Mesothelial cell of epicardium (in vitro differentiated cells): ENCODE data around the gene CCDC91. TPM values are rescaled to one million over a fixed set of nuclear protein-coding genes. Genes with fewer than 3 reads are reported as not detected.

ENCODE experiments used
- DNase-seq, 2 experiments: peaks; one replicate each; pipeline ENCODE4 v3.0.0; 2021; ENCODE audit warnings: low spot score in 2 of 2; ENCODE audit not compliant: unreplicated experiment in 2 of 2
- H3K27ac Mint-ChIP-seq: 2 replicates; pipeline ENCODE4 v1.8.0; 2021; ENCODE audit warnings: mixed read lengths
- H3K27me3 Mint-ChIP-seq: 2 replicates; pipeline ENCODE4 v1.8.0; 2021; ENCODE audit warnings: low read depth, mixed read lengths
- H3K36me3 Mint-ChIP-seq: 2 replicates; pipeline ENCODE4 v1.8.0; 2021; ENCODE audit warnings: mixed read lengths
- H3K4me1 Mint-ChIP-seq: 2 replicates; pipeline ENCODE4 v1.8.0; 2021; ENCODE audit warnings: mixed read lengths
- H3K4me3 Mint-ChIP-seq: 2 replicates; pipeline ENCODE4 v1.8.0; 2021; ENCODE audit warnings: mild to moderate bottlenecking, moderate library complexity, mixed read lengths
- H3K9me3 Mint-ChIP-seq: 2 replicates; pipeline ENCODE4 v1.8.0; 2021; ENCODE audit warnings: mixed read lengths
- total RNA-seq: library from RNA; stranded (reverse); gene quantifications from 3 replicates; pipeline ENCODE4 v1.2.1, GENCODE V29; 2021
- TF ChIP-seq, protein P1 (sequence below): fragments of 200-600 bp; sonication (generic); IDR thresholded peaks from one replicate; pipeline ENCODE4 v1.5.0; 2021; ENCODE audit warnings: antibody characterized with exemption; ENCODE audit not compliant: unreplicated experiment

Gene CCDC91
- total RNA-seq, 1 donor from 2014 or later, result 30.7 TPM

DNA sequence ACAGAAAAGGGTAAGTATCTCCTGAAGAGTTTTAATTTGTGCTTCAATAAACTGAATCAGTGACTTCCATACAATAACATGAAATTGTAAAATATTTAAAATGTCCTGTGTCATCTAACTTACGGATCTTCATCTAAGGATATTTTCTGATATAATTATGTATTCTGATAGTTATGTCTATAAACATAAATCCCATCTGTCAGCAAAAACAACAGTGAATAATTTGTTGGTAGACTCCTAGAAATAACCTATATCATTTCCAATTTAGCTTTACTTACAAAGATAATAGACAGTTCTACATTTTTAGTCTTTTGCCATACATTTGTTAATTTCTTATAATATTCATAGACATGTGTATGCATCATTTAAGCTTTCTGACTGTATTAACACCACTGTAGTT lies 293.9 kb downstream of the CCDC91 start:
- H3K36me3 Mint-ChIP-seq, result peaks cover 4% of the 10 kb centered on the region
- H3K9me3 Mint-ChIP-seq, result peaks cover 9% of the 10 kb centered on the region
- TF ChIP-seq, protein P1, sequence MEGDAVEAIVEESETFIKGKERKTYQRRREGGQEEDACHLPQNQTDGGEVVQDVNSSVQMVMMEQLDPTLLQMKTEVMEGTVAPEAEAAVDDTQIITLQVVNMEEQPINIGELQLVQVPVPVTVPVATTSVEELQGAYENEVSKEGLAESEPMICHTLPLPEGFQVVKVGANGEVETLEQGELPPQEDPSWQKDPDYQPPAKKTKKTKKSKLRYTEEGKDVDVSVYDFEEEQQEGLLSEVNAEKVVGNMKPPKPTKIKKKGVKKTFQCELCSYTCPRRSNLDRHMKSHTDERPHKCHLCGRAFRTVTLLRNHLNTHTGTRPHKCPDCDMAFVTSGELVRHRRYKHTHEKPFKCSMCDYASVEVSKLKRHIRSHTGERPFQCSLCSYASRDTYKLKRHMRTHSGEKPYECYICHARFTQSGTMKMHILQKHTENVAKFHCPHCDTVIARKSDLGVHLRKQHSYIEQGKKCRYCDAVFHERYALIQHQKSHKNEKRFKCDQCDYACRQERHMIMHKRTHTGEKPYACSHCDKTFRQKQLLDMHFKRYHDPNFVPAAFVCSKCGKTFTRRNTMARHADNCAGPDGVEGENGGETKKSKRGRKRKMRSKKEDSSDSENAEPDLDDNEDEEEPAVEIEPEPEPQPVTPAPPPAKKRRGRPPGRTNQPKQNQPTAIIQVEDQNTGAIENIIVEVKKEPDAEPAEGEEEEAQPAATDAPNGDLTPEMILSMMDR, result no peak
- no peak for DNase-seq
- no peaks in the 10 kb centered on the region for H3K27me3 Mint-ChIP-seq
- H3K27ac Mint-ChIP-seq, result no peak overlapping the region
- peaks cover 5% of the 10 kb centered on the region for H3K4me1 Mint-ChIP-seq
- no peak overlapping the region for H3K4me3 Mint-ChIP-seq

DNA sequence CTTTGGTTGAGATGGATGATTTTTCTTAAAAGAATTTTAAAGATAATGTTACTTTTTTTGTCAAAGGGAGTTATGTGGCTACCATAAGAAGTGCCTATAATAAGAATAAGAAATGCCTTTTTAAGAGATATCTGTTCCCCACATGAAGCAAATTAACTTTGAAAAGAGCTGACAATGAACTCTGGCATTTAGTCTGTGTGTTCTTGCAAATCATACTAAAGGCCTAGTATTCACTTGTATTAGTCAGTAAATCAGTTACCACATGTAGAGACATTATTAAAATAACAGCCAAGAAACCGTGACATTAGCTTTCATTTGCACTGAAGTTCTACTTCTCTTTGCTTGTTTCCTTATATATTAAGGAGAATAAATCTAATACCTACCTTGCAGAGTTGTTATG lies 296.3 kb downstream of the CCDC91 start:
- H3K27ac Mint-ChIP-seq, result no peak overlapping the region
- peaks cover 7% of the 10 kb centered on the region for H3K4me1 Mint-ChIP-seq
- no peak for DNase-seq
- peaks cover 4% of the 10 kb centered on the region for H3K36me3 Mint-ChIP-seq
- TF ChIP-seq, protein P1, result no peak
- H3K9me3 Mint-ChIP-seq, result no peaks in the 10 kb centered on the region
- H3K27me3 Mint-ChIP-seq, result no peaks in the 10 kb centered on the region
- H3K4me3 Mint-ChIP-seq, result no peak overlapping the region

DNA sequence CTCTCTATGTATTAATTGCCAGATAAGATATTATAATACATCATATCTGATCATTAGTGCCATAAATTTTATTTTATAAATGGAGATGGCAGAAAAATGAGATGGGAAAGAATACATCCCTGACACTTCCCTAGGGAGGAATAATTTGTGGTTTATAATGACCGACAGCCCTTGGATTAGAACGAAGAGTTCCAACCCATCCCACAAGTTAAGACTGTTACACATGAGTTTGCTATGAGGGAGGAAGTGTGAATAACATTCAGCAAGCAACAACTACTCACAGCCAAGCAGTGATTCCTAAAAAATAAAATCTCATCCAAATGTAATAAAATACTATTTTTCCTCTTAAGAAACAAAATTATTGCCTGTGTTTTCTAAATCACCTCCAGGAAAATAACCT lies 299.0 kb downstream of the CCDC91 start:
- DNase-seq, result no peak
- TF ChIP-seq, protein P1, result no peak
- Mint-ChIP-seq H3K4me1 (peaks cover 5% of the 10 kb centered on the region), H3K9me3 (no peaks in the 10 kb centered on the region), H3K4me3 (no peak overlapping the region), H3K36me3 (peaks cover 4% of the 10 kb centered on the region), H3K27me3 (no peaks in the 10 kb centered on the region), H3K27ac (no peak overlapping the region)

DNA sequence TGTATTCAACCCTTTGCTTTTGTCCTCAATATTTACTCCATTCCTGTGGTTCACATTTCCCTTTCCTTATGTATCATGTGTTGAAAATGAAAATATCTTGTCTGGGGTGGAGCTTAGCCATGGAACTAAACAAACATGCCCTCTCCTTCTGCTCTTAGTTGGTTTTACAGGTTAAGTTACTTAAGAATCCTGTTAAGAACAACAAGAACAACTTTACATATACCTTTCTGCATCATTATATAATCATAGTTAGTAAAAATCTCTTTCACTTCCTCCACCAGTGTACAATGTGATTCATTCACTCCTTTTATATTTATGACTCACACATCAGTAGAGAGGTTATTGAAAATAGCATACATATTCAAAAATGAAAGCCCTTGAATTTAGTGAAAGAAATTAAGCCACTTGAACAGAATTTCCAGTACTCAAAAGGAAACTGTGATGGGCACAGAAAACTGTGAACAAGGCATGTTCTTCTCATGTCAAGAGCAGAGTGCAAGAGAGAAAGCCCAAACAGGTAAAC lies 307.7 kb downstream of the CCDC91 start:
- H3K4me1 Mint-ChIP-seq, result peaks cover 19% of the 10 kb centered on the region
- H3K9me3 Mint-ChIP-seq, result peaks cover 8% of the 10 kb centered on the region
- peaks cover 15% of the 10 kb centered on the region for H3K36me3 Mint-ChIP-seq
- no peaks in the 10 kb centered on the region for H3K27me3 Mint-ChIP-seq
- no peak for DNase-seq
- peak overlapping the region; percentile 71 for H3K27ac Mint-ChIP-seq
- H3K4me3 Mint-ChIP-seq, result no peak overlapping the region
- TF ChIP-seq, protein P1, result no peak

DNA sequence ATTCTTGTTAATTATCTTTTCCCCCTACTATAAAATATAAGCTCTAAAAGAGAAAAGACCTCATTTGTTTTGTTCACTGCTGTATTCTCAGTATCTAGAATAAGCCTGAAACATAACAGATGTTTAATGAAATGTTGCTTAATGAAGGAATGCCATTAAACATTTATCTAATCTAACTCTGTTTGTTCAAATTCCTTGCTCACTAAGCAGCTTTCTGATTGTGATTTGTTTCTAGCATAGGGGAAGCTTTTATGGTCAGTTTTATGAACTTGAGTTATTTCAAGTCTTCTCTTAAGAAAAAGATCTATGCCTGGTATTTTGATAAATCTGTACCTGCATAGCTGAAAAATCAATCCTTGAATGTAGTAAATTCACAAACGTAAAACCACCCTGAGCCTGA lies 308.6 kb downstream of the CCDC91 start:
- TF ChIP-seq, protein P1, result no peak
- H3K27me3 Mint-ChIP-seq, result no peaks in the 10 kb centered on the region
- peaks cover 19% of the 10 kb centered on the region for H3K4me1 Mint-ChIP-seq
- no peak for DNase-seq
- H3K4me3 Mint-ChIP-seq, result no peak overlapping the region
- peak overlapping the region; percentile 71 for H3K27ac Mint-ChIP-seq
- H3K9me3 Mint-ChIP-seq, result peaks cover 8% of the 10 kb centered on the region
- peaks cover 15% of the 10 kb centered on the region for H3K36me3 Mint-ChIP-seq
